HG02943 (cell line): Measurements from ENCODE around the gene GUCY2C.

Experiments
- ATAC-seq: cut with Tn5 transposase; IDR thresholded peaks from one replicate; pipeline ENCODE4 v1.9.1; 2021; ENCODE audit warnings: mild to moderate bottlenecking, low read depth, moderate library complexity; ENCODE audit not compliant: unreplicated experiment

Gene GUCY2C

DNA sequence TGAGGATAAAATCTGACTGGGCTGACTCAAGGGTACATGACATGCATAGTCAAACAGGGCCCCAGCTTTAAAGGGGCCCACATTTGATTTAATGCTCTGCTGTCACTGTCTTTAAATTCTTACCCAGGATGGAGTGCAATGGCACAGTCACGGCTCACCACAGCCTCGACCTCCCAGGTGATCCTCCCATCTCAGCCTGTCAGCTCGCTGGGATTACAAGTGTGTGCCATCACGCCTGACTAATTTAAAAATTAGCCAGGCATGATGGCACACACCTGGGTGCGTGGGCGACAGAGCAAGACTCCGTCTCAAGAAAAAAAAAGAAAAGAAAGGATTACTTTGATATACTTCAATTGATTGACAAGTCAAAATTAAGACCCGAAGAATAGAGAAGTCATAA is 119.5 kb downstream of the GUCY2C start:
- ATAC-seq, result no peak

DNA sequence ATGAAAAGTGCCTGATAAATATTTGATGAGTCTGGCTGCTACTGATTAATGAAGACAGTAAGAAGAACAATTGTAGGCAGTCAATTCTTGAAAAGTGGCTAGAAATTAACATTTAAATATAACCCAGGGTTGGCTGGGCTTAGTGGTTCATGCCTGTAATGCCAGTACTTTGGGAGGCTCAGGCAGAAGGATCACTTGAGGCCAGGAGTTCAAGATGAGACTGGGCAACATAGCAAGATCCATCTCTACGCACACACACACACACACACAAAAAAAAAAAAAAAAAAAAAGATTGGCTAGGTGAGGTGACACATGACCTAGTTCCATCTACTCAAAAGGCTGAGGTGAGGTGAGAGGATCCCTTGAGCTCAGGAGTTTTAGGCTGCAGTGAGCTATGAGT is 120.8 kb downstream of the GUCY2C start:
- ATAC-seq, result no peak

DNA sequence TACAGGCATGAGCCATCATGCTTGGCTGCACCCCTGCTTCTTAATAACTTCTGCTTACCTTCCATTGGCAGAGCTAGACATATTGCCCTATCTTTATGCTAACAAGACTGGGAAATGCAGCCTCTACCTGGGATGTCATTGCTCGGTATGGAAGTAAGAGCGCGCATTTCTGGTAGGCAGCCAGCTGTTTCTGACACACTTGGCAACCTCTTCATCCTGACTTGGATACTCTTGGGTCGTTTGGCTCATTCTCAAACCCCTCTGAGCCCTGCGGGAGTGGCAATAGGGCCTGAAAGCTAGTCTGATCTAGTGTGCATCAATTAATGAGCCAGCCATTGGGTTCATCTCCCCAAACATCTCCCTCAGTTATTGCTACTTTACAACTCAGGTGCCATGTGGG is 123.3 kb downstream of the GUCY2C start:
- no peak for ATAC-seq

DNA sequence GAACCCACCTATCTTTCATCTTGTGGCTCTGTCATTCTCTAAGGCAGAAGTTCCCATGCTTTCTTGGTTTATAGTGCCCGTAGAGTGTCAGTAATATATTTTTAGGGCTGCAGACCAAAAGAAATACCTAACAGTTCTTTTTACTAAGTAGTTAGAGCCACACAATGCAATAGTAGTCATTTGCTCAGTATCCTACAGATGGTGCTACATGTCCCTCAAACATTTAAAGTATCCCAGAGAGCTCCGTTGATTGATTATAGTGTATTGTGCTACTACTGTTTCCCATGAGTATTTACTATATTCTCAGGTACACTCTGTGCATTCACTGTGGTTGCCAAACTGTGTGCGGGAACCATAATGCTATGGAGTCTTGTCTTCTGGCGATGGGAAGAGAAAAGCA is 124.0 kb downstream of the GUCY2C start:
- ATAC-seq, result no peak

DNA sequence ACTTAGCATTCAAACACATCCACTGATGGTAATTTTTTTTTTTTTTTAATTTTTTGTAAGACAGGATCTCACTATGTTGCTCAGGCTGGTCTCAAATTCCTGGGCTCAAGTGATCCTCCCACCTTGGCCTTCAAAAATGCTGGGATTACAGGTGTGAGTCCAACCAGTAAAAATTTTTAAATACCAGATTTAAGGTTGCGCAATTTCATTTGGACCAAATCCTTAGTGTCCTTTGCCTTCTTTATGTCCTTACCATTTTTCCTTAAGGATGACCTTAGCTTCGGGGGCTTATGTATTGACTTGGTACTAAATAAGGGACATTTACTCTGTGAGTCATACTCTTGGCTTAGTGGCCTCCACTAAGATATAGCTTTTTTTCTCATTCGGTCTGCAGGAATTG is 124.6 kb downstream of the GUCY2C start:
- ATAC-seq, result no peak

DNA sequence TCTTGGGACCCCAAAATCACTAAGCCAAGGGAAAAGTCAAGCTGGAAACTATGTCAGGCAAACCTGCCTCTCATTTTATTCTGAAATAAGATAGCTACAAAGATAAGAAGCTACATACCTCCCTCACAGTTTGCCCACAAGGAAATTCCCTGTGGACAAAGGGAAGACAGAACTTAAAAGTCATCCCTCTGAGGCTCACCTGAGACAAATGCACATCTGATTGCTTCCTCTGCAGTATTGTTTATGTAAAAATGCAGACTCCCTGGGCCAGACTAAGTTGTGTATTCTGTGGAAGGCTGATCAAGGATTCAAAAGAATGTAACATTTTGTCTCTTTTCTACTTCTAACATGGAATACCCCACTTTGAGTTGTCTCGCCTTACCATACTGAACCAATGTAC is 126.2 kb downstream of the GUCY2C start:
- ATAC-seq, result no peak

DNA sequence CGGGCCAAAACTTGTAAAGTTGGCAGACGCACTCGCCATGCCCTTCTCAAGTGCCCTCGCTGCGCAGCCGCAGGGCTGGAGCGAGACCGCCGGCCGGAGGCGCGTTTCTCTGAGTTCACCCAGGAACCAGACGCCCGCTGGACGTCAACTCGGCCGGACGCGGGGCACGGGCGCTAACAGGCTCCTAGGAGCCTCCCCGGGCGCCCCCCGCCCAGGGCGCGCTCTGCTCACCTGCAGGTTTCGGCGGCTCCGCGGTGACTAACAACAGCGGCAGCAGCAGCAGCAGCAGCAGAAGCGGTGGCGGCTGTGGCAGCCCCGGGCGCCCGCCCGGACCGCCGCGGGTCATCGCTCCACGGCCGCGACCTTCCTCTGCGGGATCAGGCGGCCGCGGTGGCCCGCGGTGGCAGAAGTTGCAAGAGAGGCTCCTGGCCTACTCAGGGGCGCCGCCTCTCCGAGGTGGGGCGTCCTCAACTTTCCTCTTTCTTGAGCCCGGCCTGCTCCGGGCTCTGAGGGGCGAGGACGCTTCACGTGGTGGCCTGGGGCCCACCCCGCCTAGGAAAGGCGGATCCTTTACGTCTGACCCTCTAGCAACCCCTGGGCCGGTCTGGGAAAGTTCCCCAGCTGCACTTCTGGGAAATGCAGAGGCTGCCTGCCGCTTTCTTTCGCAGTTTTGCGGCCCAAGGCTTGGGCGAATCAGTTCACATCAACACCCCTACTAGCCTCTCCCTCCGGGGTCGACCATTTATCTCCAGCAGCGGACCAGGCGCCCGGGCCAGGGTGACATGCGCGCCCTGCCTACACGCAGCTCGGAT is 128.8 kb downstream of the GUCY2C start, which contains the start of gene PLBD1:
Gene PLBD1 (minus strand): TSS at position 533 of the 812 bp plus-strand sequence. CDS start 187 bp downstream, at position 346.
- ATAC-seq, result no peak

DNA sequence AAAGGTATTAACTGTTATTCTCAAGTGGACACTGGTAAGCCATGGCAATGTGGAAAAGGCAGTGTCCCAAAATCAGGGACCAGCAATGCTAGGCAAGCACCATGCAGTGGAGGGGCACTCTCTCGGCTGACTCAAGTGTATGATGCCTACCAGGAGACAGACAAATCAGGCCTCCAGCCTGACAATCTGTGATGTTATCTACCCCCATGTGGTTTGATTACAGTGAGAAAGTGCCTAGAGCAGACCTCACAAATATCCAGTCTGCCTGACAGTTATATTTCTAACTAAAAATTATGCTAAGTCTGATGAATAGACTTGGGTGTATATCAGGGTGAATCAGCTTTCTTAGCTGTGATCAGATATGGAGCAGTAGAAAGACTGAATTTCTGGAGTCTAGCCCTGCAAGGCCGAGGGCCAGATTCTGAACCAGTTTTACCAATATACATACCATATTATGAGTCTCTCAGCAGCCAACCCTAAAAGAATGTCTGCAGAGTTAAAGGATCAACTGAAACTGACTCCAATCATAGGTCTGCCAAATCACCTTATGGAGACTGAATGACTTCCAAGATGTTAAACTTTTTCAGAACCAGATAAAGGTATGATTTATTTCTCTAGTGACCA is 132.0 kb downstream of the GUCY2C start:
- no peak for ATAC-seq

DNA sequence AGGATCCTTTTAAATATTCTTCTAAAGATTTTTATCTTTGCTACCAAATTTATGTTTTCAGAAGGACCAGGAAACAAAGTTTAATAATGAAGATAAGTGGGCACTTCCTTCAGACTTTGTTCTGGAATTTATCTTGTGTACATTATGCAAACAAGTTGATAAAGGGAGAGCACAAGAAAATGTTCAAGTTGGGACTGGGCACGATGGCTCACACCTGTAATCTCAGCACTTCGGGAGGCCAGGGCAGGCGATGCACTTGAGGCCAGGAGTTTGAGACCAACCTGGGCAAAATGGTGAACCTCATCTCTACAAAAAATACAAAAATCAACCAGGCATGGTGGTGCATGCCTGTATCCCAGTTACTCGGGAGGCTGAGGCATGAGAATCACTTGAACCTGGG is 133.4 kb downstream of the GUCY2C start:
- no peak for ATAC-seq
